Measurements from ENCODE around the gene DEDD2. TPM values are rescaled to one million over a fixed set of nuclear protein-coding genes. Genes with fewer than 3 reads are reported as not detected.

DEDD2 gene
- polyA plus RNA-seq, 1 of the 3 experiments (the other 2 are of a cell fraction) = 30.2 TPM

- H3K27me3 ChIP-seq (ENCODE audit: insufficient read depth) = no peaks in the 10 kb centered on the region
- peaks cover 45% of the 10 kb centered on the region for H3K79me2 ChIP-seq (ENCODE audit: insufficient read depth)
- H3F3A ChIP-seq (replicated peaks; ENCODE audit: insufficient read depth) = peaks cover 23% of the 10 kb centered on the region
- peak overlapping the region; percentile 89 to 92 for H3K4me3 ChIP-seq (ENCODE audit: low read depth in 2 of 2, low read length in 1 of 2)
- H3K9ac ChIP-seq = peak overlapping the region; percentile 90
- peak overlapping the region; percentile 99 for H3K4me2 ChIP-seq
- POLR2A ChIA-PET = interaction anchor here (0.7 to 1.9 kb wide), 6 partner anchors 11 to 26 kb away, joined by 3 to 6 read pairs (median 4); partner anchors contain the start of gene CIC
- H3K9me3 ChIP-seq = no peaks in the 10 kb centered on the region
- no peaks in the 10 kb centered on the region for H3K36me3 ChIP-seq (replicated peaks in 1 of 2; ENCODE audit: control insufficient read depth in 1 of 2, insufficient read depth in 2 of 2, low read length in 1 of 2)
- peaks cover 21% of the 10 kb centered on the region for H4K20me1 ChIP-seq (ENCODE audit: insufficient read depth)
- CTCF ChIA-PET = interaction anchor here (0.7 to 2.2 kb wide), 9 partner anchors 10 to 133 kb away, joined by 3 to 27 read pairs (median 3); partner anchors contain the start of gene GSK3A
- TF ChIP-seq GATA2 (CRISPR knock-in tag; IDR thresholded peaks at IDR 0.05) (no peak), MAX (IDR thresholded peaks at IDR 0.05; ENCODE audit: low read depth) (peak; percentile 11; the same call in 1 of the 2 replicates), TCF12 (IDR thresholded peaks at IDR 0.05) (0 out of 2 replicates have a peak, but pooled peaks have one; percentile 7), POLR2AphosphoS5 (IDR thresholded peaks at IDR 0.05; ENCODE audit: low read depth, low read length) (peak; percentile 43; the same call in 1 of the 2 replicates), USF1 (IDR thresholded peaks at IDR 0.05; ENCODE audit: borderline replicate concordance, low read depth) (no peak), SMC3 (IDR thresholded peaks at IDR 0.05; ENCODE audit: low read depth, low read length) (no peak)
- H3K9me2 ChIP-seq = no peaks in the 10 kb centered on the region
- peak overlapping the region; percentile 82 for H2AFZ ChIP-seq (ENCODE audit: low read depth)
- DNase-seq = peak; percentile 77
- H3K27ac ChIP-seq (ENCODE audit: low read depth in 2 of 2, low read length in 1 of 2) = peak overlapping the region; percentile 97 to 98
- WGBS (ENCODE audit: low lambda C conversion rate) = 3% methylated on average over 28 of the region's 38 CpGs
- H3K4me1 ChIP-seq (ENCODE audit: control insufficient read depth in 1 of 2, insufficient read depth in 2 of 2, low read depth in 1 of 2, low read length in 1 of 2) = peaks cover 4 to 22% of the 10 kb centered on the region in 2 experiments; a peak in 2 of 4 replicates
Observed at GRCh38 chr19:42255766-42256745, 38.6 kb upstream of the DEDD2 start.

- Histone ChIP-seq H3K79me2 (ENCODE audit: insufficient read depth) (peaks cover 55% of the 10 kb centered on the region), H3K36me3 (replicated peaks in 1 of 2; ENCODE audit: control insufficient read depth in 1 of 2, insufficient read depth in 2 of 2, low read length in 1 of 2) (peaks cover 3 to 4% of the 10 kb centered on the region in 2 experiments), H3K27me3 (ENCODE audit: insufficient read depth) (no peaks in the 10 kb centered on the region), H3K9ac (peak within 1 kb of the TSS; percentile 99), H3K27ac (ENCODE audit: low read depth in 2 of 2, low read length in 1 of 2) (peak within 1 kb of the TSS; percentile 97 to 98), H3F3A (replicated peaks; ENCODE audit: insufficient read depth) (peaks cover 29% of the 10 kb centered on the region), H3K9me2 (no peaks in the 10 kb centered on the region), H3K4me1 (ENCODE audit: control insufficient read depth in 1 of 2, insufficient read depth in 2 of 2, low read depth in 1 of 2, low read length in 1 of 2) (peaks cover 13 to 32% of the 10 kb centered on the region in 2 experiments), H3K4me2 (peak within 1 kb of the TSS; percentile 99), H3K4me3 (ENCODE audit: low read depth in 2 of 2, low read length in 1 of 2) (peak within 1 kb of the TSS; percentile 89 to 96), H2AFZ (ENCODE audit: low read depth) (peak within 1 kb of the TSS; percentile 82; the same call in 1 of the 2 replicates), H4K20me1 (ENCODE audit: insufficient read depth) (peaks cover 30% of the 10 kb centered on the region), H3K9me3 (no peaks in the 10 kb centered on the region)
- POLR2A ChIA-PET = interaction anchor here (0.6 to 1.9 kb wide), 5 partner anchors 15 to 26 kb away, joined by 3 to 6 read pairs (median 4); partner anchors contain the start of gene CIC
- CTCF ChIA-PET = interaction anchor here (1.0 to 2.2 kb wide), 7 partner anchors 9 to 41 kb away, joined by 3 to 27 read pairs (median 4); partner anchors contain the start of gene GSK3A
- WGBS (ENCODE audit: low lambda C conversion rate) = 0% methylated on average over 18 of the region's 75 CpGs
- peak; percentile 96 for DNase-seq
- TF ChIP-seq TAF1 (IDR thresholded peaks at IDR 0.05; ENCODE audit: borderline replicate concordance, low read depth, low read length) = peak; percentile 41; the same call in 1 of the 2 replicates
- peak; percentile 80 for TF ChIP-seq POLR2AphosphoS5 (IDR thresholded peaks at IDR 0.05; ENCODE audit: low read depth, low read length)
- peak; percentile 19; the same call in 1 of the 2 replicates for TF ChIP-seq REST (IDR thresholded peaks at IDR 0.05; ENCODE audit: low read depth, low read length)
- no peak for TF ChIP-seq SMC3 (IDR thresholded peaks at IDR 0.05; ENCODE audit: low read depth, low read length)
- peak; percentile 38 for TF ChIP-seq CHD2 (IDR thresholded peaks at IDR 0.05; ENCODE audit: low read length, partially characterized antibody)
- TF ChIP-seq MXI1 (IDR thresholded peaks at IDR 0.05; ENCODE audit: low read depth, low read length) = peak; percentile 27
- TF ChIP-seq FOSL2 (IDR thresholded peaks at IDR 0.05; ENCODE audit: borderline replicate concordance, low read depth) = no peak
- TF ChIP-seq GATA2 (CRISPR knock-in tag; IDR thresholded peaks at IDR 0.05) = no peak
- TF ChIP-seq FOXJ3 (CRISPR knock-in tag; IDR thresholded peaks at IDR 0.05) = no peak
- peak; percentile 58; the same call in 1 of the 2 replicates for TF ChIP-seq SIN3A (IDR thresholded peaks at IDR 0.05; ENCODE audit: borderline replicate concordance, low read depth, low read length)
- peak; percentile 51 for TF ChIP-seq NRF1 (IDR thresholded peaks at IDR 0.05; ENCODE audit: low read depth, low read length)
- no peak for TF ChIP-seq USF2 (IDR thresholded peaks at IDR 0.05; ENCODE audit: borderline replicate concordance, low read depth, low read length)
Observed at GRCh38 chr19:42254850-42255765, 37.6 kb upstream of the DEDD2 start, which contains the start of gene ERF. TSS of gene ERF (minus strand) at chr19:42255128. CDS start at chr19:42254999, 129 bp downstream.
